ENCODE results near the gene EXO1.

The EXO1 gene

GRCh38 chr1:241896670-241896962, 48.6 kb downstream of the EXO1 start:
- DNase-seq, result no peak

- no peak for DNase-seq
Measured at GRCh38 chr1:241899210-241899609, 51.2 kb downstream of the EXO1 start.

GRCh38 chr1:241900381-241900780, 52.4 kb downstream of the EXO1 start:
- DNase-seq, result no peak

- no peak for DNase-seq
Measured at GRCh38 chr1:241902391-241903065, 54.5 kb downstream of the EXO1 start.

- no peak for DNase-seq
Measured at GRCh38 chr1:241916196-241916595, 68.2 kb downstream of the EXO1 start.

GRCh38 chr1:241917487-241917886, 69.5 kb downstream of the EXO1 start:
- DNase-seq, result no peak

- DNase-seq, result peak; percentile 32
Measured at GRCh38 chr1:241918879-241919278, 70.9 kb downstream of the EXO1 start.

GRCh38 chr1:241924080-241924808, 76.2 kb downstream of the EXO1 start:
- no peak for DNase-seq

GRCh38 chr1:241926141-241926540, 78.1 kb downstream of the EXO1 start:
- DNase-seq, result no peak

GRCh38 chr1:241927321-241927720, 79.3 kb downstream of the EXO1 start:
- DNase-seq, result no peak

GRCh38 chr1:241932845-241933244, 84.8 kb downstream of the EXO1 start:
- DNase-seq, result no peak

- no peak for DNase-seq
Measured at GRCh38 chr1:241934201-241934848, 86.3 kb downstream of the EXO1 start.

- no peak for DNase-seq
Measured at GRCh38 chr1:241934866-241935265, 86.9 kb downstream of the EXO1 start.

Data from GOT3 (cell line).